ENCODE measurements around the gene TUBB2B.

- TF ChIP-seq POLR2A (IDR thresholded peaks at IDR 0.05) (no peak), CTCF (IDR thresholded peaks at IDR 0.05) (no peak)
These were observed 32.1 kb downstream of the TUBB2B start for GRCh38 chr6:3195420-3195694.

Data from uterus (tissue), 2 donors.